ENCODE data around the gene SLC6A19.

SLC6A19 gene

DNA sequence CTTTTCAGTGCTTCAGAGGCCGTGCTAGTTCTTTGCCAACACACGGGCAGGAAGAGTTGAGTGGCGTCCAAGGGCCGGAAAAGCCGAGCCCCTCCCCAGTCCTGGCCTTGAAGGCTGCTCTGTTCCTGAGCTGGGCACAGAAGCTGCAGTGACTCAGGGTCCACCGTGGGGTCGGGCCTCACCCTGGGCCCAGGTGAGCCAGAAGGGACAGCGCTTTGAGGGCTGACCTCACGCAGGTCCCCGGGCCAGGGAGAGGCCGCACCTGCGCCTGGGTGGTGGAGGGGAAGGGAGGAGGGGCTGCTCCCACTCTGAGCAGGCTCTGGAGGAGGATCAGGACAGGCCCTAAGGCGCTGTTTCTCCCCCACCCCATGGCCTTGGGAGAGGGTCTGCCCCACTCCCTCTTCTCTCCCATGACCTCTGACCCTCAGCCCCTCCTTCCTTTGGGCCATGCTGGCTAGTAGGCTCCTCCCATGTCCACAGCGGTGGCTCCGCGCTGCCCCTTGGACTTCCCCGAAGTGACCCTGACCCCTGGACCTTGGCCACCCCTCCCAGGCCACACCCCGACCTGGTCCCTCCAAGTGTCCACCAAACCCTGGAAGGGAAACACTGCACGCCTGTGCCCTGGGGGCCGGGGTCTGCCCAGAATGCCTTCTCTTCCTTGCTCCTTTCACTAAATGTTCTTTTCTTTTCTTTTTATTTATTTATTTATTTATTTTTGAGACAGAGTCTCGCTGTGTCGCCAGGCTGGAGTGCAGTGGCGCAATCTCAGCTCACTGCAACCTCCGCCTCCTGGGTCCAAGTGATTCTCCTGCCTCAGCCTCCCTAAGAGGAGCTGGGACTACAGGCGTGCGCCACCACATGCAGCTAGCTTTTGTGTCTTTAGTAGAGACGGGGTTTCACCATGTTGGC, 19.7 kb upstream of the SLC6A19 start:
- Histone ChIP-seq H3K27me3 (ENCODE audit: low read length) (no peaks in the 10 kb centered on the region), H3K4me3 (ENCODE audit: insufficient read depth, low read length, poor library complexity, severe bottlenecking) (no peak overlapping the region), H3K9me2 (replicated peaks; ENCODE audit: insufficient read depth, low read length) (no peaks in the 10 kb centered on the region), H3K36me3 (ENCODE audit: low read length) (no peaks in the 10 kb centered on the region), H3K9me3 (ENCODE audit: insufficient read depth, low read length) (no peaks in the 10 kb centered on the region), H4K20me1 (ENCODE audit: low read depth, low read length) (no peaks in the 10 kb centered on the region), H2AFZ (ENCODE audit: low read depth, low read length, severe bottlenecking) (no peak overlapping the region), H3K9ac (ENCODE audit: low read length) (no peak overlapping the region), H3K79me2 (ENCODE audit: insufficient read depth, low read length) (no peaks in the 10 kb centered on the region), H3K4me2 (ENCODE audit: low read depth, low read length, poor library complexity, severe bottlenecking) (no peak overlapping the region), H3K27ac (ENCODE audit: low read depth, low read length) (no peak overlapping the region), H3F3A (ENCODE audit: insufficient read depth) (no peaks in the 10 kb centered on the region)
- TF ChIP-seq, protein P1, sequence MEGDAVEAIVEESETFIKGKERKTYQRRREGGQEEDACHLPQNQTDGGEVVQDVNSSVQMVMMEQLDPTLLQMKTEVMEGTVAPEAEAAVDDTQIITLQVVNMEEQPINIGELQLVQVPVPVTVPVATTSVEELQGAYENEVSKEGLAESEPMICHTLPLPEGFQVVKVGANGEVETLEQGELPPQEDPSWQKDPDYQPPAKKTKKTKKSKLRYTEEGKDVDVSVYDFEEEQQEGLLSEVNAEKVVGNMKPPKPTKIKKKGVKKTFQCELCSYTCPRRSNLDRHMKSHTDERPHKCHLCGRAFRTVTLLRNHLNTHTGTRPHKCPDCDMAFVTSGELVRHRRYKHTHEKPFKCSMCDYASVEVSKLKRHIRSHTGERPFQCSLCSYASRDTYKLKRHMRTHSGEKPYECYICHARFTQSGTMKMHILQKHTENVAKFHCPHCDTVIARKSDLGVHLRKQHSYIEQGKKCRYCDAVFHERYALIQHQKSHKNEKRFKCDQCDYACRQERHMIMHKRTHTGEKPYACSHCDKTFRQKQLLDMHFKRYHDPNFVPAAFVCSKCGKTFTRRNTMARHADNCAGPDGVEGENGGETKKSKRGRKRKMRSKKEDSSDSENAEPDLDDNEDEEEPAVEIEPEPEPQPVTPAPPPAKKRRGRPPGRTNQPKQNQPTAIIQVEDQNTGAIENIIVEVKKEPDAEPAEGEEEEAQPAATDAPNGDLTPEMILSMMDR (IDR thresholded peaks at IDR 0.05; ENCODE audit: insufficient read depth, low read length, poor library complexity, severe bottlenecking), result no peak
- TF ChIP-seq EZH2phosphoT487 (conservative IDR thresholded peaks at IDR 0.05; ENCODE audit: low read length), result no peak

DNA sequence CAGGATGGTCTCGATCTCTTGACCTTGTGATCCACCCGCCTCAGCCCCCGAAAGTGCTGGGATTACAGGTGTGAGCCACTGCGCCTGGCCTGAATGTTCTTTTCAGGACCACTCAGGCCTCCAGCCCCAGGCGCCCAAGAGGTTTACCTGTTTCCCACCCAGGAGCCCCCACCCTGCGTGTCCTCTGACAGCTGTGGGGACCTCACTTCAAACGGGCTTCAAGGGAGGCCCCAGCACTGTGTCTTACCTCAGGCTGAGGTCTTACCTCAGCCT, 19.1 kb upstream of the SLC6A19 start:
- no peak overlapping the region for H3K27ac ChIP-seq (ENCODE audit: low read depth, low read length)
- H3K27me3 ChIP-seq (ENCODE audit: low read length), result no peaks in the 10 kb centered on the region

DNA sequence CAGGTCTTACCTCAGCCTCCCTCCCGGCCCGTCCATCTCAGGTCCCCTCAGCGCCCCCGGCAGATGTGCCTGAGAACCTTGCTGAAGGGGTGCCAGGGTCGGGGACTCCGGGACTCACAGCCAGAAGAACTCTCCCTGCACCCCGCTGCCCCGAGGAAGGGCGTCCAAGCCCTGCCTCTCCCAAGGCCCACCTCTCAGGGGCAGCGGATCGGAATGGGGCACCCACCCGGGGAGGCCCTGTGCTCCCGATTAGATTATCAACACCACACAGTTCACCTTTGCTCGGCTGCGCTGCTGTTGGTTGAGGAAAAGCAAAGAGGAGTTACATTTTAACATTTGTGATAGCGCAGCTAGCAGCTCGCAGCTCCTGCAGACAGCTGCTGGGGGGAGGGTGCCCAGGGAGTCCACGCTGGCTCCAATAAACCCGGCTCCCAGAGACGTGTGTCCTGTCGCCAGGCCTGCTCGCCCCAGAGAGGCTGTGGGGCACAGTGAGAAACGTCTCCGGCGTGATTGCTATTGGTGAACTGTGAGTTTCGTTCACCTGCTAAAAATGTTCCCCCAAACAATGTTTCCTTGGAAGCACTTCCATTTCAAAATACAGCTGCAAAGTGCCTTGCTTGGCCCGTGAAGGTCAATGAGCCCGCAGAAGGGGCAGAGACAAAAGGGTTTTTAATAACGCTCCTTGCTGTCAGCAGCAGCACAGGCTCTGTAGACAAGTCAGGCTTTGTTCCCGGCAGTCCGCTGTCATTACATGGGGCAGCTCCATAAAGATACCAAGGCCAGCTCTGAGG, 18.6 kb upstream of the SLC6A19 start:
- no peak overlapping the region for H3K4me3 ChIP-seq (ENCODE audit: insufficient read depth, low read length, poor library complexity, severe bottlenecking)
- no peak overlapping the region for H3K9ac ChIP-seq (ENCODE audit: low read length)
- no peaks in the 10 kb centered on the region for H3K9me2 ChIP-seq (replicated peaks; ENCODE audit: insufficient read depth, low read length)

More for the DNA sequence above, 19.1 kb upstream of the SLC6A19 start:
- H3K9me2 ChIP-seq (replicated peaks; ENCODE audit: insufficient read depth, low read length), result no peaks in the 10 kb centered on the region
- H3K36me3 ChIP-seq (ENCODE audit: low read length), result no peaks in the 10 kb centered on the region
- no peaks in the 10 kb centered on the region for H3K9me3 ChIP-seq (ENCODE audit: insufficient read depth, low read length)
- no peak overlapping the region for H2AFZ ChIP-seq (ENCODE audit: low read depth, low read length, severe bottlenecking)
- H4K20me1 ChIP-seq (ENCODE audit: low read depth, low read length), result no peaks in the 10 kb centered on the region
- H3K79me2 ChIP-seq (ENCODE audit: insufficient read depth, low read length), result no peaks in the 10 kb centered on the region
- H3K9ac ChIP-seq (ENCODE audit: low read length), result no peak overlapping the region
- no peak overlapping the region for H3K4me3 ChIP-seq (ENCODE audit: insufficient read depth, low read length, poor library complexity, severe bottlenecking)
- TF ChIP-seq, protein P1 (IDR thresholded peaks at IDR 0.05; ENCODE audit: insufficient read depth, low read length, poor library complexity, severe bottlenecking), result no peak
- no peak for TF ChIP-seq EZH2phosphoT487 (conservative IDR thresholded peaks at IDR 0.05; ENCODE audit: low read length)
- H3K4me2 ChIP-seq (ENCODE audit: low read depth, low read length, poor library complexity, severe bottlenecking), result no peak overlapping the region
- H3F3A ChIP-seq (ENCODE audit: insufficient read depth), result no peaks in the 10 kb centered on the region

More for the DNA sequence above, 18.6 kb upstream of the SLC6A19 start:
- no peaks in the 10 kb centered on the region for H3K36me3 ChIP-seq (ENCODE audit: low read length)
- H3K27me3 ChIP-seq (ENCODE audit: low read length), result no peaks in the 10 kb centered on the region
- no peaks in the 10 kb centered on the region for H3F3A ChIP-seq (ENCODE audit: insufficient read depth)
- no peaks in the 10 kb centered on the region for H4K20me1 ChIP-seq (ENCODE audit: low read depth, low read length)
- TF ChIP-seq, protein P1 (IDR thresholded peaks at IDR 0.05; ENCODE audit: insufficient read depth, low read length, poor library complexity, severe bottlenecking), result no peak
- TF ChIP-seq EZH2phosphoT487 (conservative IDR thresholded peaks at IDR 0.05; ENCODE audit: low read length), result no peak
- H2AFZ ChIP-seq (ENCODE audit: low read depth, low read length, severe bottlenecking), result no peak overlapping the region
- H3K27ac ChIP-seq (ENCODE audit: low read depth, low read length), result no peak overlapping the region
- H3K9me3 ChIP-seq (ENCODE audit: insufficient read depth, low read length), result no peaks in the 10 kb centered on the region
- H3K4me2 ChIP-seq (ENCODE audit: low read depth, low read length, poor library complexity, severe bottlenecking), result no peak overlapping the region
- no peaks in the 10 kb centered on the region for H3K79me2 ChIP-seq (ENCODE audit: insufficient read depth, low read length)

All from SU-DHL-6 (cell line).